Mammary epithelial cell (primary cell): ENCODE results near the gene UMOD.

Source experiments
- CTCF ChIP-seq, 2 donors: IDR thresholded peaks in 1 of 2; conservative IDR thresholded peaks in 1 of 2; 2 replicates each; pipeline ENCODE4 v1.5.1; 2011 to 2012; ENCODE audit warnings: inconsistent platforms in 2 of 2, low read length in 2 of 2, mild to moderate bottlenecking in 2 of 2, control low read depth in 1 of 2, low read depth in 1 of 2; ENCODE audit not compliant: insufficient read depth in 1 of 2; ENCODE audit errors: extremely low read depth in 1 of 2
- EZH2 ChIP-seq: IDR thresholded peaks from 2 replicates; pipeline ENCODE4 v1.6.1; 2012; ENCODE audit warnings: low read length, inconsistent platforms, borderline replicate concordance

DNA sequence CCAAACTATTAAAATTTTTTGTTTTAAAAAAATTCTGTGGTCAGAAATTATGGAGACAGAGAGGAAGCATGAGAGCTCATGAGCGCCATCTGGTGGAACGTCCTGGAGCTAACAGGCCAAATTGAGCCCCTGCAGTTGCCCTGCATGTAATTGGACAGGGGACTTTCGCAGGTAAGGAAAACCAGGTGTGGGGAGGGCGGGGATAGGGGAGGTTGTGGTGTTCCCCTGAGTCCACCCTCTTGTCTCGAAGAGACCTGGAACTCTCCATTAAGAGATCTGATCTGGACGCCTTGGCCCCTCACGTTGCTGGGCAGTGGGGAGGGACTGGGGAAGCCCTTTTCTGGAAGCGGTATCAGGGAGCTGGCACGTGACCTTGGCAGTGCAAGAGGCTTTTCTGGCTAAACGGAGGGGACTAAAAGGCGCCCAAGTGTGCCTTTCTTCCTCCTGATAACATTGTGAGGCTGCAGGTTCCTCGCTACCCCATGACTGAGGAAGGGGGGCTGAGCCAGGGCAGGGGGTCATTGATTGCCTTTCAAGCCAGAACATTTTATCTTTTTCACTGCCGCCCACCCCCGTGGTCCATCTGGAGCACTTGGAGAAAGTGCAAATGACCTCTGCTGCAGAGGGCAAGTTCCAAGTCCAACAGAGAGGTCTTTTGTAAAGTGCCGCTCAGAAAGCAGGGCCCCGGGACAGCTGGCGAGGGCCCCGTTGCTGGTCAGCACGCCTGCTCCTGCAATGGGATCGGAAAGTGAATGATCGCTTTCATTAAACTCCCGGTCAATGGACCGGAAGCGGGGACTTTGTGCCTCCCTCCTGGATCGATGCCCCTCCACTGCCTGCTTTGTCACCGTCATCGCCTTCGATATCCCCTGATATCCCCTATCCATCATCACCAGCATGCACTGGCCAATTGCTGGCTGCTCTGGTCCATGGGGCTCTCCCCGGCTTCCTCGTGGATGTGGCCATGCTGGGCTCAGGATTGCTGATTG lies 33.6 kb upstream of the UMOD start:
- TF ChIP-seq CTCF (conservative IDR thresholded peaks at IDR 0.05 in 1 of 2, IDR thresholded peaks at IDR 0.05 in 1 of 2; ENCODE audit: extremely low read depth in 1 of 2, insufficient read depth in 1 of 2, low read depth in 1 of 2, low read length in 2 of 2) (peak; percentile 71 to 79), EZH2 (no peak)
